Body of pancreas (tissue), 4 donors: Measurements from ENCODE around the gene GLB1L2. TPM values are rescaled to one million over a fixed set of nuclear protein-coding genes. Genes with fewer than 3 reads are reported as not detected.

Experiments used
- ATAC-seq: fragments of 150-250 bp; one replicate; pipeline ENCODE4 v1.9.1; 2016
- DNase-seq, 4 donors: peaks; one replicate each; pipeline ENCODE4 v3.0.0-alpha.2; 2019
- H3K27ac ChIP-seq, 4 donors: fragments of 200-600 bp; sonication (generic); 1 replicate in 3 of 4; 2 replicates in 1 of 4; pipeline versions ENCODE4 v1.5.1 to v1.6.1; 2016 to 2019; ENCODE audit warnings: mild to moderate bottlenecking in 1 of 4, mixed read lengths in 1 of 4, moderate library complexity in 1 of 4
- H3K27me3 ChIP-seq, 2 donors: fragments of 200-600 bp; sonication (generic); one replicate each; pipeline ENCODE4 v1.6.0; 2016; ENCODE audit warnings: mild to moderate bottlenecking in 1 of 2
- H3K36me3 ChIP-seq, 2 donors: fragments of 200-600 bp; sonication (generic); replicated peaks in 1 of 2; 2 replicates each; pipeline ENCODE4 v1.5.1; 2016; ENCODE audit warnings: low read depth in 2 of 2; ENCODE audit not compliant: insufficient read depth in 1 of 2
- H3K4me1 ChIP-seq: fragments of 200-600 bp; sonication (generic); one replicate; pipeline ENCODE4 v1.6.0; 2016
- H3K4me3 ChIP-seq, 2 donors: fragments of 200-600 bp; sonication (generic); 1 replicate in 1 of 2; 2 replicates in 1 of 2; pipeline ENCODE4 v1.5.1; 2016 to 2019
- H3K9me3 ChIP-seq, 3 donors: fragments of 200-600 bp; sonication (generic); 1 replicate in 2 of 3; 2 replicates in 1 of 3; pipeline ENCODE4 v1.5.1; 2016
- CTCF ChIP-seq, 7 experiments: fragments of 450-650 bp in 4 of 7; fragments of 200-600 bp in 3 of 7; sonication (generic) in 3 of 7; IDR thresholded peaks; one replicate each; pipeline ENCODE4 v1.5.1; 2016 to 2019; ENCODE audit warnings: antibody characterized with exemption in 7 of 7
- POLR2A ChIP-seq, 3 donors: fragments of 450-650 bp; IDR thresholded peaks; one replicate each; pipeline ENCODE4 v1.6.1; 2016; ENCODE audit warnings: antibody characterized with exemption in 3 of 3, mild to moderate bottlenecking in 2 of 3
- WGBS, 2 donors: methylation state at CpG; one replicate each; pipeline ENCODE4 v1.1.5; 2017; 5-methylcytosine and 5-hydroxymethylcytosine counted together
- intact Hi-C: fragments of 100-400 bp; cut with DNase I; formaldehyde crosslinking; loops from one replicate; pipeline ENCODE4 v1.15.1; 2023
- total RNA-seq, 2 donors: library from RNA; depleted of rRNA; stranded (reverse); fragments of >200 nt; gene quantifications; one replicate each; pipeline ENCODE4 v1.1.0, GENCODE V29; 2016

Gene GLB1L2
- total RNA-seq, 2 donors from 2014 or later: 9.1 to 10.9 TPM

- WGBS, 2 donors: 89 to 90% methylated on average over 6 of the region's 6 CpGs
- no peak for TF ChIP-seq POLR2A (IDR thresholded peaks at IDR 0.05)
- TF ChIP-seq CTCF (IDR thresholded peaks at IDR 0.05): no peak
- intact Hi-C loops: no loop called here
Measured at GRCh38 chr11:134291196-134291595, 40.6 kb upstream of the GLB1L2 start.

GRCh38 chr11:134292661-134293060, 39.1 kb upstream of the GLB1L2 start:
- intact Hi-C loops: no loop called here
- Histone ChIP-seq H3K27ac (no peak overlapping the region), H3K9me3 (no peaks in the 10 kb centered on the region), H3K4me3 (no peak overlapping the region), H3K36me3 (no peaks in the 10 kb centered on the region), H3K27me3 (no peaks in the 10 kb centered on the region), H3K4me1 (no peaks in the 10 kb centered on the region)
- ATAC-seq (no peak), DNase-seq (no peak)
- TF ChIP-seq POLR2A (IDR thresholded peaks at IDR 0.05) (no peak), CTCF (IDR thresholded peaks at IDR 0.05) (no peak)
- 79 to 85% methylated on average over 13 to 15 of the region's 15 CpGs for WGBS, 2 donors

More at GRCh38 chr11:134291196-134291595, 40.6 kb upstream of the GLB1L2 start:
- Histone ChIP-seq H3K27ac (no peak overlapping the region), H3K27me3 (no peaks in the 10 kb centered on the region), H3K4me1 (no peaks in the 10 kb centered on the region), H3K36me3 (no peaks in the 10 kb centered on the region), H3K4me3 (no peak overlapping the region), H3K9me3 (no peaks in the 10 kb centered on the region)
- no peak for DNase-seq
- no peak for ATAC-seq

GRCh38 chr11:134293119-134294113, 38.4 kb upstream of the GLB1L2 start:
- no peaks in the 10 kb centered on the region for H3K27me3 ChIP-seq
- no peaks in the 10 kb centered on the region for H3K36me3 ChIP-seq
- DNase-seq (no peak), ATAC-seq (no peak)
- no peak overlapping the region for H3K27ac ChIP-seq
- intact Hi-C loops: no loop called here
- 64 to 70% methylated on average over 18 to 20 of the region's 20 CpGs for WGBS, 2 donors
- H3K4me1 ChIP-seq: no peaks in the 10 kb centered on the region
- H3K4me3 ChIP-seq: no peak overlapping the region
- no peak for TF ChIP-seq CTCF (IDR thresholded peaks at IDR 0.05)
- TF ChIP-seq POLR2A (IDR thresholded peaks at IDR 0.05): no peak
- H3K9me3 ChIP-seq: no peaks in the 10 kb centered on the region

- Histone ChIP-seq H3K9me3 (no peaks in the 10 kb centered on the region), H3K36me3 (no peaks in the 10 kb centered on the region), H3K27me3 (no peaks in the 10 kb centered on the region), H3K4me1 (peaks cover 6% of the 10 kb centered on the region), H3K4me3 (no peak overlapping the region), H3K27ac (no peak overlapping the region)
- intact Hi-C loops: no loop called here
- ATAC-seq (no peak), DNase-seq (no peak)
- TF ChIP-seq POLR2A (IDR thresholded peaks at IDR 0.05) (no peak), CTCF (IDR thresholded peaks at IDR 0.05) (no peak)
- WGBS, 2 donors: 73 to 78% methylated on average over 9 of the region's 9 CpGs
Measured at GRCh38 chr11:134294664-134295063, 37.1 kb upstream of the GLB1L2 start.
